IMR-90 (cell line): ENCODE data around the gene RUSF1. TPM values are rescaled to one million over a fixed set of nuclear protein-coding genes. Genes with fewer than 3 reads are reported as not detected.

Source experiments
- ATAC-seq: fragments of 200-7000 bp; cut with Tn5 transposase; 2 replicates; pipeline ENCODE4 v1.9.1; 2020; ENCODE audit warnings: low read depth, mild to moderate bottlenecking, moderate library complexity
- BruUV-seq: library from RNA; stranded (reverse); fragments of 400-500 nt; replicated peaks from 2 replicates; lab custom pipeline; 2021; lab: Mats Ljungman, UMichigan
- CTCF ChIA-PET: fragments of 300-600 bp; formaldehyde crosslinking; extraction: SDS; loops from one replicate; lab custom pipeline; 2021; ENCODE audit warnings: antibody characterized with exemption; lab: Yijun Ruan, JAX
- POLR2A ChIA-PET: fragments of 300-600 bp; sonication (Branson Sonifier 250); formaldehyde crosslinking; loops from one replicate; lab custom pipeline; 2022; ENCODE audit warnings: antibody characterized with exemption; ENCODE audit not compliant: unreplicated experiment; lab: Charles Lee
- DNase-seq: peaks from one replicate; pipeline ENCODE4 v3.0.0; 2013
- H2AFZ ChIP-seq: replicated peaks from 2 replicates; pipeline ENCODE3; 2013; ENCODE audit warnings: low read length, mild to moderate bottlenecking; ENCODE audit not compliant: poor library complexity
- H2AK5ac ChIP-seq: 2 replicates; pipeline ENCODE4 v1.6.1; 2013; ENCODE audit warnings: low read depth, low read length, inconsistent platforms
- H2AK9ac ChIP-seq: replicated peaks from 2 replicates; pipeline ENCODE3; 2013; ENCODE audit warnings: mild to moderate bottlenecking, low read depth, low read length, moderate library complexity; ENCODE audit not compliant: poor library complexity
- H2BK120ac ChIP-seq: 2 replicates; pipeline ENCODE4 v1.6.1; 2013; ENCODE audit warnings: low read depth, low read length, inconsistent platforms
- H2BK15ac ChIP-seq: 3 replicates; pipeline ENCODE4 v1.6.1; 2013; ENCODE audit warnings: low read depth, low read length, inconsistent platforms
- H2BK20ac ChIP-seq: 2 replicates; pipeline ENCODE4 v1.6.1; 2013; ENCODE audit warnings: low read depth, mild to moderate bottlenecking, inconsistent platforms, low read length, moderate library complexity
- H2BK5ac ChIP-seq: 2 replicates; pipeline ENCODE4 v1.6.1; 2013; ENCODE audit warnings: mild to moderate bottlenecking, low read depth, low read length, inconsistent platforms; ENCODE audit not compliant: poor library complexity, severe bottlenecking
- H3K14ac ChIP-seq: replicated peaks from 2 replicates; pipeline ENCODE4 v1.6.1; 2013; ENCODE audit warnings: low read depth, low read length, inconsistent platforms
- H3K18ac ChIP-seq: 2 replicates; pipeline ENCODE4 v1.6.1; 2013; ENCODE audit warnings: low read depth, low read length, control low read depth
- H3K23ac ChIP-seq: 2 replicates; pipeline ENCODE4 v1.6.1; 2013; ENCODE audit warnings: low read depth, low read length, inconsistent platforms
- H3K27ac ChIP-seq: 2 replicates; pipeline ENCODE4 v1.5.1; 2013; ENCODE audit warnings: mild to moderate bottlenecking, control low read depth, low read length; ENCODE audit not compliant: insufficient read depth
- H3K27me3 ChIP-seq: 2 replicates; pipeline ENCODE4 v1.6.1; 2013; ENCODE audit warnings: low read length; ENCODE audit not compliant: control insufficient read depth, insufficient read depth
- H3K36me3 ChIP-seq: 2 replicates; pipeline ENCODE4 v1.6.1; 2013; ENCODE audit warnings: low read length, mixed read lengths; ENCODE audit not compliant: control insufficient read depth, insufficient read depth
- H3K4ac ChIP-seq: 2 replicates; pipeline ENCODE4 v1.6.1; 2013; ENCODE audit warnings: low read depth, low read length, inconsistent platforms
- H3K4me1 ChIP-seq: 2 replicates; pipeline ENCODE4 v1.6.1; 2013; ENCODE audit warnings: low read length, mixed read lengths; ENCODE audit not compliant: control insufficient read depth, insufficient read depth
- H3K4me2 ChIP-seq: 2 replicates; pipeline ENCODE4 v1.6.1; 2013; ENCODE audit warnings: low read depth, mild to moderate bottlenecking, control low read depth, low read length, moderate library complexity
- H3K4me3 ChIP-seq: 2 replicates; pipeline ENCODE4 v1.5.1; 2013; ENCODE audit warnings: low read depth, mild to moderate bottlenecking, control low read depth, low read length, moderate library complexity; ENCODE audit not compliant: insufficient read depth
- H3K56ac ChIP-seq: 2 replicates; pipeline ENCODE4 v1.6.1; 2013; ENCODE audit warnings: low read length, inconsistent platforms; ENCODE audit not compliant: insufficient read depth; ENCODE audit errors: extremely low read depth
- H3K79me1 ChIP-seq, 2 experiments: 2 replicates each; pipeline ENCODE4 v1.6.1; 2013; ENCODE audit warnings: low read length in 2 of 2, inconsistent platforms in 1 of 2, low read depth in 1 of 2
- H3K9ac ChIP-seq: 2 replicates; pipeline ENCODE4 v1.6.1; 2013; ENCODE audit warnings: low read depth, low read length, control low read depth
- H3K9me1 ChIP-seq: 2 replicates; pipeline ENCODE4 v1.6.1; 2013; ENCODE audit warnings: low read length, inconsistent platforms; ENCODE audit not compliant: insufficient read depth
- H3K9me3 ChIP-seq: 2 replicates; pipeline ENCODE4 v1.6.1; 2013; ENCODE audit warnings: low read length; ENCODE audit not compliant: control insufficient read depth, insufficient read depth
- H4K20me1 ChIP-seq: 2 replicates; pipeline ENCODE4 v1.6.1; 2013; ENCODE audit warnings: low read length, inconsistent platforms; ENCODE audit not compliant: insufficient read depth
- H4K5ac ChIP-seq: 2 replicates; pipeline ENCODE4 v1.6.1; 2013; ENCODE audit warnings: mild to moderate bottlenecking, low read depth, low read length, control low read depth
- H4K8ac ChIP-seq, 2 experiments: 2 replicates each; pipeline ENCODE4 v1.6.1; 2013; ENCODE audit warnings: low read depth in 2 of 2, low read length in 2 of 2, control low read depth in 1 of 2, inconsistent platforms in 1 of 2
- H4K91ac ChIP-seq: 2 replicates; pipeline ENCODE4 v1.6.1; 2013; ENCODE audit warnings: low read depth, low read length, inconsistent platforms; ENCODE audit not compliant: insufficient read depth
- BHLHE40 ChIP-seq: fragments of 150-350 bp; IDR thresholded peaks from 2 replicates; pipeline ENCODE4 v1.6.1; 2016; ENCODE audit warnings: mild to moderate bottlenecking, low read depth, low read length
- CEBPB ChIP-seq: IDR thresholded peaks from 2 replicates; pipeline ENCODE4 v1.6.1; 2012; ENCODE audit warnings: low read depth, low read length, improper control_type of control experiment
- ELK1 ChIP-seq: fragments of 150-350 bp; IDR thresholded peaks from 2 replicates; pipeline ENCODE4 v1.6.1; 2016; ENCODE audit warnings: low read depth, mild to moderate bottlenecking, low read length, moderate library complexity, borderline replicate concordance
- MAFK ChIP-seq: IDR thresholded peaks from 2 replicates; pipeline ENCODE4 v1.6.1; 2012; ENCODE audit warnings: low read depth, low read length, improper control_type of control experiment
- MAZ ChIP-seq: IDR thresholded peaks from 2 replicates; pipeline ENCODE4 v1.6.1; 2012; ENCODE audit warnings: low read depth, mild to moderate bottlenecking, low read length, improper control_type of control experiment, moderate library complexity, borderline replicate concordance
- MXI1 ChIP-seq: IDR thresholded peaks from 2 replicates; pipeline ENCODE4 v1.6.1; 2012; ENCODE audit warnings: low read depth, mild to moderate bottlenecking, low read length, moderate library complexity, borderline replicate concordance
- POLR2A ChIP-seq: IDR thresholded peaks from 2 replicates; pipeline ENCODE4 v1.6.1; 2012; ENCODE audit warnings: mild to moderate bottlenecking, low read depth, low read length
- RAD21 ChIP-seq: IDR thresholded peaks from 2 replicates; pipeline ENCODE4 v1.6.1; 2012; ENCODE audit warnings: low read length, improper control_type of control experiment
- RCOR1 ChIP-seq: IDR thresholded peaks from 2 replicates; pipeline ENCODE4 v1.6.1; 2012; ENCODE audit warnings: mild to moderate bottlenecking, low read length, improper control_type of control experiment; ENCODE audit not compliant: insufficient replicate concordance
- SMC3 ChIP-seq: fragments of 150-350 bp; IDR thresholded peaks from 2 replicates; pipeline ENCODE4 v1.6.1; 2016; ENCODE audit warnings: low read depth, mild to moderate bottlenecking, antibody characterized with exemption, low read length, moderate library complexity
- USF2 ChIP-seq: fragments of 150-350 bp; IDR thresholded peaks from 2 replicates; pipeline ENCODE4 v1.6.1; 2017; ENCODE audit warnings: mild to moderate bottlenecking, antibody characterized with exemption, low read length, low read depth
- whole genome bisulfite sequencing, 2 experiments: methylation state at CpG; one replicate each; pipeline versions ENCODE4 v1.1.5 to v1.1.7; 2013; ENCODE audit warnings: missing lambda C conversion rate in 2 of 2; ENCODE audit not compliant: insufficient read length in 1 of 2; ENCODE audit errors: extremely low coverage in 2 of 2; 5-methylcytosine and 5-hydroxymethylcytosine counted together
- dilution Hi-C: fragments of 300-500 bp; cut with HindIII; formaldehyde crosslinking; loops from one replicate; pipeline ENCODE4 v1.14.3; 2018; ENCODE audit warnings: low sequenced_read_pairs; ENCODE audit not compliant: unreplicated experiment
- in situ Hi-C: fragments of 300-500 bp; cut with MboI; formaldehyde crosslinking; loops from 3 replicates; pipeline ENCODE4 v1.14.3; 2019; ENCODE audit warnings: low sequenced_read_pairs, inconsistent platforms, mixed read lengths
- intact Hi-C: fragments of 100-400 bp; cut with micrococcal nuclease; formaldehyde crosslinking; loops from 2 replicates; pipeline ENCODE4 v1.10.0; 2022
- polyA plus RNA-seq, 3 experiments: library from polyadenylated mRNA; depleted of rRNA; stranded (reverse); fragments of >200 nt; gene quantifications; 2 replicates each; pipeline ENCODE4 v1.2.3, GENCODE V29; 2012; ENCODE audit warnings: low replicate concordance in 1 of 3
- total RNA-seq: library from RNA; depleted of rRNA; stranded (reverse); fragments of >200 nt; gene quantifications from 2 replicates; pipeline ENCODE4 v1.2.3, GENCODE V29; 2012
- TF ChIP-seq, protein P1 (sequence below): conservative IDR thresholded peaks from 2 replicates; pipeline ENCODE4 v1.5.1; 2012; ENCODE audit warnings: mild to moderate bottlenecking, low read depth, low read length, improper control_type of control experiment

The RUSF1 gene
- total and polyA plus RNA-seq, 2 of the 4 experiments (the other 2 are of a cell fraction), result 22.9 to 65.0 TPM

GRCh38 chr16:31458844-31459686, 49.1 kb downstream of the RUSF1 start, which contains the start of gene ARMC5:
Gene ARMC5 (plus strand): TSS chr16:31459501. CDS start chr16:31459525, 24 bp downstream.
- in situ Hi-C loops (loop anchor here (25.0 kb wide), 1 partner anchor 403 kb away; the partner anchor contains the start of gene ZNF267), dilution Hi-C loops (no loop called here), intact Hi-C loops (loop anchor here (1.0 to 2.0 kb wide), 2 partner anchors 13 to 410 kb away; partner anchors contain the start of gene TGFB1I1)
- WGBS, 2 experiments, result 1% methylated on average over 45 of the region's 91 CpGs; no CpG with 5 or more reads in 1 of the 2 experiments
- Histone ChIP-seq H2BK20ac (no peak within 1 kb of the TSS), H2BK120ac (peak within 1 kb of the TSS; percentile 93), H4K5ac (peak within 1 kb of the TSS; percentile 69), H3K23ac (peak within 1 kb of the TSS; percentile 91), H3K9me1 (peaks cover 18% of the 10 kb centered on the region; the same call in 1 of the 2 replicates), H2AK9ac (peak within 1 kb of the TSS; percentile 100), H3K4ac (peak within 1 kb of the TSS; percentile 94), H3K56ac (peak within 1 kb of the TSS; percentile 86), H3K27ac (peak within 1 kb of the TSS; percentile 90), H4K8ac (peak within 1 kb of the TSS; percentile 16 to 96), H2BK5ac (peak within 1 kb of the TSS; percentile 96), H3K9me3 (no peaks in the 10 kb centered on the region), H3K9ac (peak within 1 kb of the TSS; percentile 85), H3K4me3 (peak within 1 kb of the TSS; percentile 55), H3K27me3 (no peaks in the 10 kb centered on the region), H3K36me3 (peaks cover 7% of the 10 kb centered on the region), H2AK5ac (peak within 1 kb of the TSS; percentile 81), H3K18ac (peak within 1 kb of the TSS; percentile 71), H2AFZ (peak within 1 kb of the TSS; percentile 96), H4K91ac (peak within 1 kb of the TSS; percentile 97), H3K14ac (peak within 1 kb of the TSS; percentile 93), H3K79me1 (peaks cover 13 to 58% of the 10 kb centered on the region in 2 experiments), H3K4me1 (peaks cover 11% of the 10 kb centered on the region), H2BK15ac (no peak within 1 kb of the TSS; the same call in 2 of the 3 replicates), H4K20me1 (peaks cover 32% of the 10 kb centered on the region), H3K4me2 (peak within 1 kb of the TSS; percentile 93)
- DNase-seq (peak; percentile 99), ATAC-seq (peak; percentile 85)
- ChIA-PET POLR2A (interaction anchor here (0.7 to 2.5 kb wide), 2 partner anchors 13 to 14 kb away, joined by 4 to 16 read pairs; partner anchors contain the start of gene TGFB1I1), CTCF (interaction anchor here (0.6 kb wide), 1 partner anchor 9 kb away, joined by 3 read pairs; no protein-coding TSS in a partner anchor)
- TF ChIP-seq POLR2A, result peak; percentile 92
- no peak for TF ChIP-seq MAFK
- peak; percentile 39 for TF ChIP-seq RAD21
- no peak for TF ChIP-seq ELK1
- peak; percentile 3; the same call in 1 of the 2 replicates for TF ChIP-seq MAZ
- no peak for TF ChIP-seq USF2
- TF ChIP-seq MXI1, result peak; percentile 89; the same call in 1 of the 2 replicates
- TF ChIP-seq, protein P1, sequence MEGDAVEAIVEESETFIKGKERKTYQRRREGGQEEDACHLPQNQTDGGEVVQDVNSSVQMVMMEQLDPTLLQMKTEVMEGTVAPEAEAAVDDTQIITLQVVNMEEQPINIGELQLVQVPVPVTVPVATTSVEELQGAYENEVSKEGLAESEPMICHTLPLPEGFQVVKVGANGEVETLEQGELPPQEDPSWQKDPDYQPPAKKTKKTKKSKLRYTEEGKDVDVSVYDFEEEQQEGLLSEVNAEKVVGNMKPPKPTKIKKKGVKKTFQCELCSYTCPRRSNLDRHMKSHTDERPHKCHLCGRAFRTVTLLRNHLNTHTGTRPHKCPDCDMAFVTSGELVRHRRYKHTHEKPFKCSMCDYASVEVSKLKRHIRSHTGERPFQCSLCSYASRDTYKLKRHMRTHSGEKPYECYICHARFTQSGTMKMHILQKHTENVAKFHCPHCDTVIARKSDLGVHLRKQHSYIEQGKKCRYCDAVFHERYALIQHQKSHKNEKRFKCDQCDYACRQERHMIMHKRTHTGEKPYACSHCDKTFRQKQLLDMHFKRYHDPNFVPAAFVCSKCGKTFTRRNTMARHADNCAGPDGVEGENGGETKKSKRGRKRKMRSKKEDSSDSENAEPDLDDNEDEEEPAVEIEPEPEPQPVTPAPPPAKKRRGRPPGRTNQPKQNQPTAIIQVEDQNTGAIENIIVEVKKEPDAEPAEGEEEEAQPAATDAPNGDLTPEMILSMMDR, result peak; percentile 51
- 0 out of 2 replicates have a peak, but pooled peaks have one; percentile 35 for TF ChIP-seq SMC3
- peak; percentile 9; the same call in 1 of the 2 replicates for TF ChIP-seq BHLHE40
- peak; percentile 96 for TF ChIP-seq CEBPB
- no peak for TF ChIP-seq RCOR1
- no TSS peak for BruUV-seq
